ENCODE measurements around the gene CFAP77. TPM values are rescaled to one million over a fixed set of nuclear protein-coding genes. Genes with fewer than 3 reads are reported as not detected.

Gene CFAP77
- total and polyA plus RNA-seq, 2 of the 8 experiments (the other 6 are each of a cell fraction or from before 2014, with no cell fraction given) = 0.63 to 0.97 TPM

DNA sequence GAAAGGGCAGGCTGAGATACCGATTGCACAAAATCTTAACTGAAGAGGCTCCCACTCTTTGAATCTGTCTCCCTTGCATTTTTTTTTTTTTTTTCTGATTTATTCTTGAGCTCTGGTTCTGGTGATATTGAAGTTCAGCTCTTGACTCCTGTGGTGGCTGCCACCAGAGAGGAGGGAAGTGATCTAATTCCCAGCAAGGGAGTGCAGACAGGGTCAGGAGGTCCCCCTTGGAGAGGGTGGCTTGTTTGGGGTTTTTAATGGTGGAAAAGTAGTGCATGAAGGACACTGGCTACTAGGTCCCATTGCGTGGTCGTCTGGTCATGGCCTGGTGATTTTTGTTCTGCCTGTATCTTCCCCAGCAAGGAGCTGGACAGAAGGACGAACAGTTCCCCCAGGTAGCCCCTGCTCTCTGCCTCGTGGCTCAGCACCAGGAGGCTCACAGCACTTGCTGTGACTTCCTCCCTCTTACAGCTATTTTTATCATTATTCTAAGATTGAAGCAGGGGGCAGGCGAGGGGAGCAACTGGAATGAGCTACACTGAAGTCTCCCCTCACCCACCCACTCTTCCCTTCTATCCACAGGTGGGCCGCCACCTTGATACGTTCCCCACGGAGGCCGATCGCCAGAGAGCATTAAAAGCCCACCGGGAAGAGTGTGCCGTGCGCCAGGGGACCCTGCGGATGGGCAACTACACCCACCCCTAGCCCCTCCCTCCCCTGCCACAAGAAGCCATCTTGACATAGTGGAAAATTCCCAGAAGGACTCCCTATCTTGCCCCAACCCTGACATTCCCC is 162.0 kb downstream of the CFAP77 start:
- no peak overlapping the region for H3K27ac ChIP-seq (ENCODE audit: low read depth, low read length)
- H3K23ac ChIP-seq (ENCODE audit: insufficient read length) = no peak overlapping the region
- POLR2A ChIA-PET (ENCODE audit: partially characterized antibody) = no interaction called here
- peaks cover 2 to 19% (median 18%) of the 10 kb centered on the region in 4 experiments for H3K27me3 ChIP-seq (replicated peaks in 1 of 4; ENCODE audit: control insufficient read depth in 3 of 4, extremely low read depth in 1 of 4, insufficient read depth in 3 of 4, low read length in 3 of 4)
- no peak overlapping the region for H3K9ac ChIP-seq (replicated peaks in 1 of 4; ENCODE audit: extremely low read depth in 1 of 4, low read depth in 3 of 4, low read length in 3 of 4)
- no peak overlapping the region for H2BK120ac ChIP-seq (replicated peaks; ENCODE audit: low read depth, low read length)
- CTCF ChIA-PET (ENCODE audit: partially characterized antibody) = interaction anchor here (0.8 to 6.4 kb wide), 13 partner anchors 9 to 167 kb away, joined by 3 to 93 read pairs (median 5); no protein-coding TSS in a partner anchor
- no peak overlapping the region for H2AFZ ChIP-seq (ENCODE audit: low read length)
- no peak overlapping the region for H2BK12ac ChIP-seq (ENCODE audit: low read depth, low read length)
- no peak overlapping the region for H3K4ac ChIP-seq (replicated peaks; ENCODE audit: insufficient read length, low read depth, low read length)
- no peak overlapping the region for H3K4me3 ChIP-seq (ENCODE audit: extremely low read depth in 1 of 4, insufficient read depth in 2 of 4, low read depth in 3 of 4, low read length in 4 of 4)
- no peak overlapping the region for H2BK20ac ChIP-seq (ENCODE audit: low read length)
- no peaks in the 10 kb centered on the region for H3K79me1 ChIP-seq (ENCODE audit: low read depth, low read length)
- no peaks in the 10 kb centered on the region for H4K20me1 ChIP-seq (replicated peaks in 1 of 2; ENCODE audit: control insufficient read depth in 1 of 2, insufficient read depth in 2 of 2, low read length in 2 of 2)
- H3K9me3 ChIP-seq (ENCODE audit: insufficient read depth in 2 of 2, low read depth in 1 of 2, low read length in 1 of 2) = no peaks in the 10 kb centered on the region
- no peaks in the 10 kb centered on the region for H3K36me3 ChIP-seq (ENCODE audit: control insufficient read depth in 2 of 4, insufficient read depth in 4 of 4, low read length in 3 of 4)
- FAIRE-seq (no peak), DNase-seq (ENCODE audit: low read depth in 1 of 2, low spot score in 2 of 2) (no peak)
- no peaks in the 10 kb centered on the region for H3K79me2 ChIP-seq (ENCODE audit: control insufficient read depth in 1 of 2, insufficient read depth in 2 of 2, low read length in 2 of 2)
- H3K56ac ChIP-seq (replicated peaks; ENCODE audit: insufficient read length, low read depth, low read length) = no peak overlapping the region
- H4K8ac ChIP-seq (ENCODE audit: extremely low read depth, insufficient read depth, low read length) = no peak overlapping the region
- 88% methylated on average over 14 of the region's 15 CpGs; no CpG with 5 or more reads in 1 of the 2 experiments for whole genome bisulfite sequencing, 2 experiments (ENCODE audit: extremely low coverage in 1 of 2, insufficient coverage in 1 of 2, insufficient read length in 1 of 2, insufficient replicate concordance in 2 of 2, low coverage in 1 of 2, low lambda C conversion rate in 2 of 2, missing lambda C conversion rate in 1 of 2)
- peaks cover 0 to 2% (median 0%) of the 10 kb centered on the region in 4 experiments; a peak in 1 of 7 replicates for H3K4me1 ChIP-seq (replicated peaks in 1 of 4; ENCODE audit: control insufficient read depth in 3 of 4, insufficient read depth in 4 of 4, low read length in 3 of 4)
- H3K18ac ChIP-seq (ENCODE audit: extremely low read depth, low read length) = no peak overlapping the region
- H2AK5ac ChIP-seq (ENCODE audit: low read depth, low read length) = 0 out of 2 replicates have a peak overlapping the region, but pooled peaks have one; percentile 24
- H4K91ac ChIP-seq (replicated peaks; ENCODE audit: insufficient read length, low read length) = no peak overlapping the region
- no peak overlapping the region for H4K5ac ChIP-seq (ENCODE audit: insufficient read length, low read depth, low read length)
- H3K4me2 ChIP-seq (ENCODE audit: insufficient read depth in 1 of 2, low read depth in 2 of 2, low read length in 2 of 2) = no peak overlapping the region
- no peak overlapping the region for H2BK5ac ChIP-seq (ENCODE audit: low read depth, low read length)
- no peak overlapping the region; the same call in 1 of the 2 replicates for H2BK15ac ChIP-seq (ENCODE audit: low read length)
- H3K14ac ChIP-seq (ENCODE audit: insufficient read length) = no peak overlapping the region
- H3K23me2 ChIP-seq (ENCODE audit: low read depth, low read length) = no peaks in the 10 kb centered on the region
- TF ChIP-seq SIX5 (IDR thresholded peaks at IDR 0.05; ENCODE audit: low read depth, low read length) (no peak), KDM1A (IDR thresholded peaks at IDR 0.05; ENCODE audit: borderline replicate concordance, low read length) (no peak), BCL11A (IDR thresholded peaks at IDR 0.05; ENCODE audit: low read depth in 2 of 2, low read length in 2 of 2) (no peak), POLR2AphosphoS5 (IDR thresholded peaks at IDR 0.05; ENCODE audit: low read depth, low read length) (no peak), EGR1 (IDR thresholded peaks at IDR 0.05; ENCODE audit: borderline replicate concordance, low read depth, low read length) (no peak), CEBPB (IDR thresholded peaks at IDR 0.05; ENCODE audit: low read depth, low read length) (no peak), SRF (IDR thresholded peaks at IDR 0.05; ENCODE audit: low read depth, low read length) (no peak)
- TF ChIP-seq, protein P1, sequence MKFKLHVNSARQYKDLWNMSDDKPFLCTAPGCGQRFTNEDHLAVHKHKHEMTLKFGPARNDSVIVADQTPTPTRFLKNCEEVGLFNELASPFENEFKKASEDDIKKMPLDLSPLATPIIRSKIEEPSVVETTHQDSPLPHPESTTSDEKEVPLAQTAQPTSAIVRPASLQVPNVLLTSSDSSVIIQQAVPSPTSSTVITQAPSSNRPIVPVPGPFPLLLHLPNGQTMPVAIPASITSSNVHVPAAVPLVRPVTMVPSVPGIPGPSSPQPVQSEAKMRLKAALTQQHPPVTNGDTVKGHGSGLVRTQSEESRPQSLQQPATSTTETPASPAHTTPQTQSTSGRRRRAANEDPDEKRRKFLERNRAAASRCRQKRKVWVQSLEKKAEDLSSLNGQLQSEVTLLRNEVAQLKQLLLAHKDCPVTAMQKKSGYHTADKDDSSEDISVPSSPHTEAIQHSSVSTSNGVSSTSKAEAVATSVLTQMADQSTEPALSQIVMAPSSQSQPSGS (IDR thresholded peaks at IDR 0.05; ENCODE audit: low read length) = no peak

Data from H1 (cell line).